HCT116 (cell line): ENCODE data around the gene ITPR2. TPM values are rescaled to one million over a fixed set of nuclear protein-coding genes. Genes with fewer than 3 reads are reported as not detected.

Source experiments
- ATAC-seq: fragments of 200-7000 bp; cut with Tn5 transposase; 2 replicates; pipeline ENCODE4 v1.9.1; 2020; ENCODE audit warnings: mild to moderate bottlenecking, moderate library complexity
- BruUV-seq: library from RNA; stranded (reverse); fragments of 400-500 nt; replicated peaks from 2 replicates; lab custom pipeline; 2021; lab: Mats Ljungman, UMichigan
- CTCF ChIA-PET: fragments of 300-600 bp; sonication (Branson Sonifier 250); formaldehyde crosslinking; loops from one replicate; lab custom pipeline; 2021; ENCODE audit warnings: antibody characterized with exemption; lab: Charles Lee
- POLR2A ChIA-PET: fragments of 300-600, 350-600 bp; sonication (Branson Sonifier 250); formaldehyde crosslinking; loops from one replicate; lab custom pipeline; 2021; ENCODE audit warnings: antibody characterized with exemption; lab: Charles Lee
- RAD21 ChIA-PET, 2 experiments: fragments of 300-600 bp; sonication (Branson Sonifier 250); formaldehyde crosslinking; loops; one replicate each; lab custom pipeline; 2023; ENCODE audit warnings: low total read pairs in 2 of 2; ENCODE audit not compliant: uncharacterized antibody in 2 of 2, unreplicated experiment in 2 of 2, low non-redundant PET in 1 of 2; lab: Charles Lee
- DNase-seq: peaks from one replicate; pipeline ENCODE4 v3.0.0-alpha.2; 2010; ENCODE audit warnings: low read depth, low spot score
- H2AFZ ChIP-seq: fragments of 200-600 bp; shearing (Covaris generic), sonication (generic); 2 replicates; pipeline ENCODE4 v1.6.1; 2017; ENCODE audit warnings: low read depth, mixed run types, mixed read lengths, antibody characterized with exemption, low read length; ENCODE audit not compliant: poor library complexity, severe bottlenecking
- H3K27ac ChIP-seq: 2 replicates; pipeline ENCODE4 v1.5.1; 2012; ENCODE audit warnings: low read depth, low read length
- H3K27me3 ChIP-seq: fragments of 200-600 bp; sonication (generic); 2 replicates; pipeline ENCODE4 v1.6.1; 2016; ENCODE audit warnings: mixed run types, low read length, mixed read lengths; ENCODE audit not compliant: insufficient read depth
- H3K36me3 ChIP-seq, 2 experiments: fragments of 200-500 bp in 1 of 2; fragments of 200-600 bp in 1 of 2; sonication (Bioruptor generic) in 1 of 2; sonication (generic) in 1 of 2; 2 replicates each; pipeline versions ENCODE4 v1.5.1 to v1.6.1; 2014 to 2016; ENCODE audit warnings: low read length in 2 of 2, inconsistent platforms in 1 of 2, mixed read lengths in 1 of 2, mixed run types in 1 of 2; ENCODE audit not compliant: insufficient read depth in 2 of 2, control insufficient read depth in 1 of 2
- H3K4me1 ChIP-seq, 2 experiments: fragments of 200-600 bp in 1 of 2; sonication (generic) in 1 of 2; 2 replicates each; pipeline versions ENCODE4 v1.5.1 to v1.6.1; 2012 to 2017; ENCODE audit warnings: low read length in 2 of 2, inconsistent platforms in 1 of 2, mild to moderate bottlenecking in 1 of 2, mixed read lengths in 1 of 2, mixed run types in 1 of 2, moderate library complexity in 1 of 2; ENCODE audit not compliant: insufficient read depth in 2 of 2, control insufficient read depth in 1 of 2
- H3K4me2 ChIP-seq: fragments of 200-600 bp; sonication (generic); 2 replicates; pipeline ENCODE4 v1.6.1; 2017; ENCODE audit warnings: mixed run types, low read length, mixed read lengths
- H3K4me3 ChIP-seq, 2 experiments: fragments of 200-600 bp in 1 of 2; sonication (generic) in 1 of 2; replicated peaks in 1 of 2; 2 replicates each; pipeline ENCODE4 v1.5.1; 2011 to 2016; ENCODE audit warnings: low read length in 2 of 2, control low read depth in 1 of 2, low read depth in 1 of 2, mild to moderate bottlenecking in 1 of 2, mixed read lengths in 1 of 2, mixed run types in 1 of 2
- H3K79me2 ChIP-seq: fragments of 200-600 bp; sonication (generic); 2 replicates; pipeline ENCODE4 v1.6.1; 2017; ENCODE audit warnings: mild to moderate bottlenecking, mixed run types, low read length, moderate library complexity, mixed read lengths; ENCODE audit not compliant: insufficient read depth
- H3K9ac ChIP-seq: fragments of 200-600 bp; sonication (generic); 2 replicates; pipeline ENCODE4 v1.6.1; 2016; ENCODE audit warnings: low read length, mixed read lengths
- H3K9me2 ChIP-seq: fragments of 200-600 bp; sonication (generic), shearing (Covaris generic); 2 replicates; pipeline ENCODE4 v1.6.1; 2017; ENCODE audit warnings: mixed run types, mild to moderate bottlenecking, moderate library complexity; ENCODE audit not compliant: insufficient read depth
- H3K9me3 ChIP-seq, 2 experiments: fragments of 200-500 bp in 1 of 2; fragments of 200-600 bp in 1 of 2; sonication (Bioruptor generic) in 1 of 2; sonication (generic) in 1 of 2; 2 replicates each; pipeline ENCODE4 v1.6.1; 2014 to 2017; ENCODE audit warnings: low read length in 2 of 2, mixed read lengths in 2 of 2, inconsistent platforms in 1 of 2, low read depth in 1 of 2, mild to moderate bottlenecking in 1 of 2, mixed run types in 1 of 2, moderate library complexity in 1 of 2; ENCODE audit not compliant: control insufficient read depth in 1 of 2, insufficient read depth in 1 of 2
- H4K20me1 ChIP-seq: fragments of 200-600 bp; sonication (generic), shearing (Covaris generic); 2 replicates; pipeline ENCODE4 v1.6.1; 2017; ENCODE audit warnings: mixed run types, mild to moderate bottlenecking, moderate library complexity; ENCODE audit not compliant: insufficient read depth
- CTCF ChIP-seq, 3 experiments: fragments of 200-600 bp in 1 of 3; sonication (generic) in 1 of 3; IDR thresholded peaks in 2 of 3; conservative IDR thresholded peaks in 1 of 3; 2 replicates each; pipeline ENCODE4 v1.5.1; 2012 to 2017; ENCODE audit warnings: low read depth in 2 of 3, low read length in 2 of 3, antibody characterized with exemption in 1 of 3, borderline replicate concordance in 1 of 3, control low read depth in 1 of 3, mild to moderate bottlenecking in 1 of 3, mixed read lengths in 1 of 3, mixed run types in 1 of 3, moderate library complexity in 1 of 3; ENCODE audit not compliant: insufficient read depth in 1 of 3
- ELF1 ChIP-seq: IDR thresholded peaks from 2 replicates; pipeline ENCODE4 v1.6.1; 2012; ENCODE audit warnings: low read depth, borderline replicate concordance
- EZH2 ChIP-seq: fragments of 200-600 bp; sonication (generic); IDR thresholded peaks from 2 replicates; pipeline ENCODE4 v1.6.1; 2017; ENCODE audit warnings: antibody characterized with exemption, mixed run types
- FOSL1 ChIP-seq: IDR thresholded peaks from 2 replicates; pipeline ENCODE4 v1.6.1; 2012; ENCODE audit warnings: low read depth
- JUND ChIP-seq: IDR thresholded peaks from 2 replicates; pipeline ENCODE4 v1.6.1; 2012
- POLR2AphosphoS5 ChIP-seq: IDR thresholded peaks from 2 replicates; pipeline ENCODE4 v1.6.1; 2011; ENCODE audit warnings: mild to moderate bottlenecking, low read depth, low read length, moderate library complexity
- REST ChIP-seq: IDR thresholded peaks from 2 replicates; pipeline ENCODE4 v1.6.1; 2012; ENCODE audit warnings: low read depth
- SIN3A ChIP-seq: IDR thresholded peaks from 2 replicates; pipeline ENCODE4 v1.6.1; 2012; ENCODE audit warnings: low read depth
- SP1 ChIP-seq: IDR thresholded peaks from 2 replicates; pipeline ENCODE4 v1.6.1; 2012; ENCODE audit warnings: low read depth
- SRF ChIP-seq: IDR thresholded peaks from 2 replicates; pipeline ENCODE4 v1.6.1; 2012; ENCODE audit warnings: low read depth
- TCF7L2 ChIP-seq: IDR thresholded peaks from 2 replicates; pipeline ENCODE4 v1.7.0; 2011; ENCODE audit warnings: borderline replicate concordance, inconsistent platforms; ENCODE audit not compliant: insufficient read depth, insufficient read length; ENCODE audit errors: extremely low read depth
- YY1 ChIP-seq: IDR thresholded peaks from 2 replicates; pipeline ENCODE4 v1.6.1; 2011; ENCODE audit warnings: low read length, low read depth, moderate library complexity, mild to moderate bottlenecking; ENCODE audit not compliant: insufficient replicate concordance; ENCODE audit errors: extremely low read depth
- ZNF274 ChIP-seq: fragments of 200-500 bp; sonication (Bioruptor generic); IDR thresholded peaks from 2 replicates; pipeline ENCODE4 v1.6.1; 2014; ENCODE audit warnings: mild to moderate bottlenecking, low read depth, low read length, inconsistent platforms
- intact Hi-C: fragments of 100-400 bp; cut with micrococcal nuclease; formaldehyde crosslinking; loops from 2 replicates; pipeline ENCODE4 v1.10.0; 2022
- total RNA-seq: library from RNA; stranded (reverse); gene quantifications from one replicate; pipeline ENCODE4 v1.2.1, GENCODE V29; 2021; ENCODE audit not compliant: unreplicated experiment

The ITPR2 gene
- total RNA-seq, 1 experiment from 2014 or later = 6.5 TPM

- ChIA-PET POLR2A (no interaction called here), RAD21 (no interaction called here), CTCF (no interaction called here)
- H3K27ac ChIP-seq = no peak overlapping the region
- no peak overlapping the region for H2AFZ ChIP-seq
- no peaks in the 10 kb centered on the region for H3K9me3 ChIP-seq
- no peaks in the 10 kb centered on the region for H3K27me3 ChIP-seq
- H3K36me3 ChIP-seq = no peaks in the 10 kb centered on the region
- no peaks in the 10 kb centered on the region for H3K79me2 ChIP-seq
- no peak overlapping the region for H3K4me2 ChIP-seq
- no peaks in the 10 kb centered on the region for H4K20me1 ChIP-seq
- H3K9me2 ChIP-seq = no peaks in the 10 kb centered on the region
- H3K4me3 ChIP-seq = no peak overlapping the region
- ATAC-seq (no peak), DNase-seq (no peak)
- no peaks in the 10 kb centered on the region for H3K4me1 ChIP-seq
- no peak for TF ChIP-seq JUND
- TF ChIP-seq REST = no peak
- TF ChIP-seq POLR2AphosphoS5 = no peak
- TF ChIP-seq YY1 = no peak
- TF ChIP-seq SP1 = no peak
- TF ChIP-seq SRF = no peak
- TF ChIP-seq FOSL1 = no peak
- no peak for TF ChIP-seq ELF1
- TF ChIP-seq TCF7L2 = no peak
- no peak for TF ChIP-seq EZH2
- TF ChIP-seq SIN3A = no peak
- no peak for TF ChIP-seq ZNF274
- no peak for TF ChIP-seq CTCF (IDR thresholded peaks at IDR 0.05 in 2 of 3, conservative IDR thresholded peaks at IDR 0.05 in 1 of 3; ENCODE audit: borderline replicate concordance in 1 of 3, insufficient read depth in 1 of 3, low read depth in 2 of 3, low read length in 2 of 3)
- no peak overlapping the region for H3K9ac ChIP-seq
- no TSS peak for BruUV-seq
- intact Hi-C loops = no loop called here
Observed at GRCh38 chr12:26537651-26538050, 295.3 kb downstream of the ITPR2 start.
